Stimulated activated CD4-positive, alpha-beta T cell treated with anti-CD3 and anti-CD28 coated beads, TNF-alpha, amount 100 ng/mL, for 4 hours (primary cell): ENCODE data around the gene TMEM132D.

ENCODE experiments used
- DNase-seq, 3 experiments: peaks; one replicate each; pipeline ENCODE4 v3.0.0-alpha.2; 2020; ENCODE audit warnings: low read depth in 3 of 3

Gene TMEM132D

DNA sequence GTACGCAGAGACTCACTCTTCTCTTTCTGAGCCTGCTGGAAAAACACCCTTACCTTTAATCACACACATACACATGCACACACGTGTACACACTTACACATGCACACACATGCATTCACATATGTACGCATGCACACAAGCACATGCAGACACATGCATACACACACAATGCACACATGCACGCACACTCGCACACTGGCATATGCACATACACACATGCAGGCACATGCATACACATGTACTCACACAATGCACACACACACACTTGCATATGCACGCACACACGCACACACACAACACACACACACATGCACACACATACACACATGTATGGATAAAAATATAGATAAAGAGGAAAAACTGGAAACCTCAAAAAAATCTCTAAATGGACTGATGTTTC, 801.6 kb downstream of the TMEM132D start:
- no peak for DNase-seq

DNA sequence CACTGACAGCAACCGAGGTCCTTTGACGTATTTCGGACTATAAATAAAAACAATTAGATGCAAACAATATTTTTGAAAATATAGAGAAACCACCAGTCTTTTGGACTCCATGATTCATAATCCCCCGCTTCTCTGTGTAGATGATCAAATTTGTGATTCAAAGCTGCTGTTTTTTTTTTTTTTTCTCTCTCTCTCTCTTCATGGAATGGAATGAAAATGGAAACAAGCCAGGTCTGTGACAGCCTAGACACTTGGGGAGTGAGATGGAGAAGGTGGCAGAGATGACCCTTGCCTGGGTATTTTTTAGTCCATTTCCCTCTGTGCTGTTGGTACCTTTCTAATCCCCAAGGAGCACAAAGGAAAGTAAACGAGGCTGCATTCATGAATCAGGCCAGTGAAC, 802.0 kb downstream of the TMEM132D start:
- DNase-seq: no peak

- no peak for DNase-seq
Observed at GRCh38 chr12:129101404-129101803, 802.4 kb downstream of the TMEM132D start.

DNA sequence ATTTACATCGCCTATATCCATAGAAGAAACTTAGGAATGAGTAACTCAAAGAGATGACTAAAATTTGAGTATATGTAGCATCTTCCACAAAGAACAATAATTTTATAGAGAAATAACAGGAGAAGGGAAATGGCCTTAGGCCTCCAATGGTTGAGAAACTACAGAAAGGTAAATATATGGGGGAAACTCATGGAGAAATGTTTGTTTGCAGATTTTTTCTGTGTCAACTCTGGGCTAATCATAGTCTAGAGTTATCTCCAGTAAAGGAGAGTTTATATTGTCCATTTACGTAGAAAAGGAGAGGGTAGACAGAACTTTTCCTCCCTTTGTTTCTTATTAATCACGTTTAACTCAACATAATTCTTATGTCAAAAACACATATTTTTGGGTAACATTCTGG, 806.4 kb downstream of the TMEM132D start:
- DNase-seq: no peak

DNA sequence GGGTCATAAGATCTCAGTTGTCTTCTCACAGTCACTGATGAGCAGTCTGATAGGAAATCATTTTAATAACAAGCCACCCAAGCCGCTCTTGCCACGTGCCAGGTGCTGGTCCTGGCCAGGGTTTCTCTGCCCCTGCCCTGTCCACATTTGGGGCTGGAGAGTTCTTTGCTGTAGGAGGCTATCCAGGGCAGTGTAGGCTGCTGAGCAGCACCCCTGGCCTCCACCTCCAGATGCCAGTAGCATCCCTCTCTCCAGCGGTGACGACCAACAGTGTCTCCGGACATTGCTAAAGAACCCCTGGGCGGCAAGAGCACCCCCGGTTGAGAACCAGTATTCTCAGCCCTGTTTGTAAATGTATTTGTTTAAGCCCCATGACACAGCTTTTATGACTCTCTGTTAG, 806.9 kb downstream of the TMEM132D start:
- DNase-seq: no peak

GRCh38 chr12:129096184-129096583, 807.6 kb downstream of the TMEM132D start:
- DNase-seq: no peak

DNA sequence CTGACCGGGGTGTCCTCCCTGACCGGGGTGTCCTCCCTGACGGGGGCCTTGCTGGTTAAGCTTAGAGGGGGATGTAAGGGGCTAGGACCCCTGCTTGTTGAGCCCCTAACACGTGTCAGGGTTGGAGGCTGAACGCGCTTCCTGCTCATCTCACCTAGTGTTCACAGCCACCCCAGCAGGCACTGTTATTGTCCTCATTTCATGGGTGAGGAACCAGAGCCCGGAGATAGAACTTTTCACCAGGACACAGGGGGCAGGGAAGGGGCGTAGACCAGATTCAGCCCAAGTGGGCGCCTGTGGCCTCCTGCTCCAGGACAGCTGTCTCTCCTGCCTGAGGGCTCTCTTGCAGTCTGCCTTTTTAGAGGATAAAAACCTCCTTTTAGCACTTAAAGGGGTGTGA, 814.2 kb downstream of the TMEM132D start:
- DNase-seq: no peak

DNA sequence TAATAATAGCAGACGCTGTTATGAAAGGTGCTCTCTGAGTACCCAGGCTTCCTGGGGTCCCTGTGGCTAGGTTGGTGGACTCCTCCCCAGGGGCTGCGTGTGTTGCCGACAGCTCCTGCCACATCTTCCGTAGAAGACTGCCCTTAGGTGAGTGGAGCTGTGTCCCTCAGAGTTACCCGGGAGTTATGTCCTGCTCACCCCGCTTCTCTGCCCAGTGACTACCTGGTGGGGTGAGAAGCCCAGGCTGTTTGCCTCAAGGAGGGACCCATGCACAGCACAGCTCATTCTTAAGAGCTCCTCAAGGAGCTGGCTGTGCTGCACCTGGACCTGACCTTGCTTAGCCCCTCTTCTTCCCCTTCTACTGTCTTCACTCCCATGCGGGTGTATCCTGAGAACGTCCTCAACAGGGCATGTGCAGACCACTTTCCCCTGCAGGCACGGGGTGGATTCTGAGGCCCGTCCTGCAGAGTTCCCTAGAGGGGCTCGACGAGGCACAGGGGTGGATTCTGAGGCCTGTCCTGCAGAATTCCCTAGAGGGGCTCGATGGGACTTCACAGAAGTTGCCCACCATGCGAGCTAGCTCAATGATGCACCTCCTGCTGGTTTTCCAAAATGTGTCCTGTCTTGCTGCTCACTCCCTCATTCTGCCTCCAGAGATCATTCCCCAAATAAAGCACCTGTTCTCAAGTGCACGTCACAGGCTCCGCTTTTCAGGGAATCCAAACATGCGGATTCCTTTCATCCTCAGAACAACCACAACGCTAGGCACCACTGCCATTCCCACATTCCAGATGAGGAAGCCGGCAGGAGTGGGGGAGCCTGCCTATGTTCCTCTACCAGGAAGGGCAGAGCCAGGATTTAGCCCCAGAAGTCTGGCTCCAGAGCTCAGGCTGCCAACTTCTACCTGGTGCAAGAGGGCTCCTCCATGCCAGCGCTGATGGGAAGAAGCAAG, 818.7 kb downstream of the TMEM132D start:
- DNase-seq: no peak

DNA sequence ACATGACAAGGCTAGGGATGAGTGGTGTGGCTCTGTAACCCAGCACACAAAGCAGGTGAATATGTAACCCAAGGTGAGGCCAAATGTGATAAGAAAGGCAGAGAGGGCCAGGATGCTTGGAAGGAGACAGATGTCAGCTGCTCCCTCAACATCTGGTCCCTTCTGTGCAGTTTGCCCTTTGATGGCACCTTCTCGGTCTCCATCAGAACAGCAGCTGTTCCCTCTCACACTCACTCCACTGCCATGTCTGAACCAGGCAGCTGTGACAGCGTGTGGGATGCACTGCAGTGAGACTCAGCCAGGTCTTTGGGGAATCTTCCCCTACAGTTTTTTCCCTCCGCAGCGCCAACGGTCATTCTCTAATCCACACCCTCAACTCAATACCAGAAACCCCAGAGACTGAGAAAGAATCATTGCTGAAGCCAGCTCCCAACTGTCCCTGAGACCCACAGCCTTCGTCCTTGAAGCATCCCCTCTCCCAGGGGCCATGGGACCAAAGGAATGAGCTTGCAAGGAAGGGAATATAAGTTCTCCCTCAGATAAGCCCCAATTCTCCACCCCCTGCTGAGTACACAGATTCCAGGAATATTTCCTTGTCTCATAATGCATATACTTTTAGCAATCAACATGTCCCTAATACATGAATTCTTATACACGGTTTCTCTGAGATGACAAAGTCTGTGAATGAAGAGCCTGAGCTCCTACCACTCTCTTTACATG, 820.5 kb downstream of the TMEM132D start:
- DNase-seq: no peak

GRCh38 chr12:129082441-129082840, 821.4 kb downstream of the TMEM132D start:
- no peak for DNase-seq

- no peak for DNase-seq
Observed at GRCh38 chr12:129081755-129082250, 822.0 kb downstream of the TMEM132D start.

DNA sequence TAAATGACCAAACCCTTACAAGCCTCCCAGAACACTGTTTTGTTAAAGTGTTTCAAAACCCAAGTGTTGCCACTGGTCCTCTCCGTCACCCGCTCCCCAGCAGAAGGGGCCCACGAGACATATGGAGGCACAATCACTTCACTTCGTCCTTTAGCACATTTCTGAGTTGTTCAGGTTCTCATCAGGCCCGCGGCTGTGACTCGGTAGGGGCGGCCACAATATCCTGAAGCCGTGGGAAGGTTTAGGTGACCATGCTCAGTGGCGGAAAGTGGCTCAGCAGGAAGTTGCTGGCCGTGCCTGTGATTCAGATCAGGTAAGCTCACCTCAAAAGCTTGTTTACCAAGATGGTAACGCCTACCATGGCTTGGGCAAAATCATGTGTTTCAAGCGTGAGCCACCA, 823.0 kb downstream of the TMEM132D start:
- no peak for DNase-seq

GRCh38 chr12:129080391-129080790, 823.4 kb downstream of the TMEM132D start:
- no peak for DNase-seq

DNA sequence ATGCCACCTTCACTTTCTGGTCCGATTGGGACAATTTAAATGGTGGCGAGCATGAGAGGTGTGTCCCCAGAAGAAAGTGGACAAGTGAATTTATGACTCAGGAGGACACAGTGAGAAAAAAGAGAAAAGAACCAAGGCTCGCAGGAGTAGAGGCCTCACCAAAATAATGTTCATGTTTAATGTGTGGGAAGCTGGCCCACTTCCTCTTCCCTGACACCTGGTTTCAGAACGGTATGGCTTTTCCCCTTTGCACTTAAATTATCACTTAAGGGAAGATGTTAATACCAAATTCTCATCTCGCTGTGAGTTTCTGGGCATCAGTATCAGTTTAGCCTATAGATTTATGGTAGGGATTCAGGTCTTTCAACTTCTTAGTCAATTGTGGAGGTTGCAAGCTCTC, 824.1 kb downstream of the TMEM132D start:
- no peak for DNase-seq

- DNase-seq: no peak
Observed at GRCh38 chr12:129076441-129077320, 827.1 kb downstream of the TMEM132D start.

- DNase-seq: no peak
Observed at GRCh38 chr12:129075460-129076208, 828.2 kb downstream of the TMEM132D start.

- DNase-seq: no peak
Observed at GRCh38 chr12:129074379-129074778, 829.4 kb downstream of the TMEM132D start.

GRCh38 chr12:129073157-129073915, 830.5 kb downstream of the TMEM132D start:
- DNase-seq: no peak

GRCh38 chr12:129071362-129071761, 832.5 kb downstream of the TMEM132D start:
- DNase-seq: no peak

GRCh38 chr12:129069886-129070285, 833.9 kb downstream of the TMEM132D start:
- no peak for DNase-seq
